ENCODE data around the gene ITGB1BP1. TPM values are rescaled to one million over a fixed set of nuclear protein-coding genes. Genes with fewer than 3 reads are reported as not detected.

Gene ITGB1BP1
- total RNA-seq, 1 donor from 2014 or later = 25.4 TPM

DNA sequence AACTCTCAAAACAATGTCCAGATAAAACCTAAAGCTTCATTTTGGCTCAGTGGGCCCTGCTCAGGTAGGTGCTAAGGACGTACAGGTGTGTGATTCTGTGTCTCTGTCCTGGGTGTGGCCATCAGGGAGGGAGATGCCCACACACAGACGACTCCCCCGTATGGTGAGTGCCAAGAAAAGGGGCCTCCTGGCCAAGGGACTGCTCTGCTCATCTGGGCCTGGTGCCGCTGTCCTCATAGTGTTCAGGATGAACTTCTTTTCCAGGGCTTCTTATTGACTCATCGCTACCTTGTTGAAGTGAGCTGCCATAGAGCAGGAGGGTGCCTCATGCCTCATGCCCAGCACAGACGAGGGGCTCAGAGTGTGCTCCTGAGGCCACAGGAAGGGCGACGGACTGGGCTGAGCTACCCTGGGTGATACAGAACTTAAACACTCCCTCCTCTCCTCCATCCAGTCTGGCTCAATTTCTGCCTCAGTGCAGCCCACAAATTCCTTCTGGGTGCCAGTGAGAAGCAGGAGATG is 57.8 kb downstream of the ITGB1BP1 start:
- Histone ChIP-seq H3K4me3 (no peak overlapping the region), H3K27me3 (no peaks in the 10 kb centered on the region), H3K9me3 (no peaks in the 10 kb centered on the region), H3K36me3 (peaks cover 36 to 95% of the 10 kb centered on the region in 2 donors), H3K27ac (peak overlapping the region in 1 of 2 donors; percentile 29), H3K4me1 (no peaks in the 10 kb centered on the region)
- no peak for DNase-seq (ENCODE audit: low spot score in 2 of 2)
- TF ChIP-seq, protein P1, sequence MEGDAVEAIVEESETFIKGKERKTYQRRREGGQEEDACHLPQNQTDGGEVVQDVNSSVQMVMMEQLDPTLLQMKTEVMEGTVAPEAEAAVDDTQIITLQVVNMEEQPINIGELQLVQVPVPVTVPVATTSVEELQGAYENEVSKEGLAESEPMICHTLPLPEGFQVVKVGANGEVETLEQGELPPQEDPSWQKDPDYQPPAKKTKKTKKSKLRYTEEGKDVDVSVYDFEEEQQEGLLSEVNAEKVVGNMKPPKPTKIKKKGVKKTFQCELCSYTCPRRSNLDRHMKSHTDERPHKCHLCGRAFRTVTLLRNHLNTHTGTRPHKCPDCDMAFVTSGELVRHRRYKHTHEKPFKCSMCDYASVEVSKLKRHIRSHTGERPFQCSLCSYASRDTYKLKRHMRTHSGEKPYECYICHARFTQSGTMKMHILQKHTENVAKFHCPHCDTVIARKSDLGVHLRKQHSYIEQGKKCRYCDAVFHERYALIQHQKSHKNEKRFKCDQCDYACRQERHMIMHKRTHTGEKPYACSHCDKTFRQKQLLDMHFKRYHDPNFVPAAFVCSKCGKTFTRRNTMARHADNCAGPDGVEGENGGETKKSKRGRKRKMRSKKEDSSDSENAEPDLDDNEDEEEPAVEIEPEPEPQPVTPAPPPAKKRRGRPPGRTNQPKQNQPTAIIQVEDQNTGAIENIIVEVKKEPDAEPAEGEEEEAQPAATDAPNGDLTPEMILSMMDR (IDR thresholded peaks at IDR 0.05) = no peak
- intact Hi-C loops (cut with DNase I) = no loop called here

GRCh38 chr2:9364791-9365497 is 58.4 kb downstream of the ITGB1BP1 start:
- H3K4me1 ChIP-seq = no peaks in the 10 kb centered on the region

GRCh38 chr2:9364373-9364772 is 59.0 kb downstream of the ITGB1BP1 start:
- intact Hi-C loops (cut with DNase I) = no loop called here
- H3K27ac ChIP-seq = no peak overlapping the region
- no peaks in the 10 kb centered on the region for H3K27me3 ChIP-seq
- no peak for DNase-seq (ENCODE audit: low spot score in 2 of 2)
- no peaks in the 10 kb centered on the region for H3K4me1 ChIP-seq
- TF ChIP-seq, protein P1 (IDR thresholded peaks at IDR 0.05) = no peak
- no peaks in the 10 kb centered on the region for H3K9me3 ChIP-seq
- H3K36me3 ChIP-seq = peaks cover 38 to 95% of the 10 kb centered on the region in 2 donors
- H3K4me3 ChIP-seq = no peak overlapping the region

More at GRCh38 chr2:9364791-9365497, 58.4 kb downstream of the ITGB1BP1 start:
- no peak for DNase-seq (ENCODE audit: low spot score in 2 of 2)
- intact Hi-C loops (cut with DNase I) = no loop called here
- TF ChIP-seq, protein P1 (IDR thresholded peaks at IDR 0.05) = no peak
- Histone ChIP-seq H3K4me3 (no peak overlapping the region), H3K27me3 (no peaks in the 10 kb centered on the region), H3K36me3 (peaks cover 34 to 95% of the 10 kb centered on the region in 2 donors), H3K9me3 (no peaks in the 10 kb centered on the region), H3K27ac (peak overlapping the region in 1 of 2 donors; percentile 29)

GRCh38 chr2:9360701-9361100 is 62.6 kb downstream of the ITGB1BP1 start:
- TF ChIP-seq, protein P1 (IDR thresholded peaks at IDR 0.05) = no peak
- Histone ChIP-seq H3K4me1 (no peaks in the 10 kb centered on the region), H3K36me3 (peaks cover 45 to 95% of the 10 kb centered on the region in 2 donors), H3K27me3 (no peaks in the 10 kb centered on the region), H3K9me3 (no peaks in the 10 kb centered on the region), H3K4me3 (no peak overlapping the region), H3K27ac (no peak overlapping the region)
- no peak for DNase-seq (ENCODE audit: low spot score in 2 of 2)
- intact Hi-C loops (cut with DNase I) = no loop called here

- Histone ChIP-seq H3K27me3 (no peaks in the 10 kb centered on the region), H3K4me3 (no peak overlapping the region), H3K27ac (no peak overlapping the region), H3K9me3 (no peaks in the 10 kb centered on the region), H3K36me3 (peaks cover 43 to 93% of the 10 kb centered on the region in 2 donors), H3K4me1 (no peaks in the 10 kb centered on the region)
- DNase-seq (ENCODE audit: low spot score in 2 of 2) = no peak
- TF ChIP-seq, protein P1 (IDR thresholded peaks at IDR 0.05) = no peak
- intact Hi-C loops (cut with DNase I) = no loop called here
Measured at GRCh38 chr2:9360110-9360509, 63.2 kb downstream of the ITGB1BP1 start.
